GM19395 (cell line): ENCODE results near the gene RFWD3.
"Not testable (repeated sequence)": the region's sequence is repeated elsewhere in the genome, so short reads cannot be mapped to it uniquely, and the experiment has no call there.

Experiments used
- ATAC-seq: cut with Tn5 transposase; IDR thresholded peaks from one replicate; pipeline ENCODE4 v1.9.1; 2021; ENCODE audit warnings: mild to moderate bottlenecking, moderate library complexity; ENCODE audit not compliant: unreplicated experiment

The RFWD3 gene

GRCh38 chr16:74666010-74666421 is 661 bp downstream of the RFWD3 start:
- ATAC-seq, result no peak

- ATAC-seq, result no peak
These were observed 5.6 kb downstream of the RFWD3 start for GRCh38 chr16:74661064-74661463.

GRCh38 chr16:74660383-74660782 is 6.3 kb downstream of the RFWD3 start:
- ATAC-seq, result no peak

GRCh38 chr16:74659041-74659440 is 7.6 kb downstream of the RFWD3 start:
- no peak for ATAC-seq

GRCh38 chr16:74657870-74658642 is 8.6 kb downstream of the RFWD3 start:
- no peak for ATAC-seq

GRCh38 chr16:74654536-74655050 is 12.1 kb downstream of the RFWD3 start:
- ATAC-seq, result no peak

- ATAC-seq, result not testable (repeated sequence)
These were observed 13.8 kb downstream of the RFWD3 start for GRCh38 chr16:74652883-74653282.

- ATAC-seq, result no peak
These were observed 14.4 kb downstream of the RFWD3 start for GRCh38 chr16:74652249-74652648.

- ATAC-seq, result no peak
These were observed 14.8 kb downstream of the RFWD3 start for GRCh38 chr16:74651841-74652240.

GRCh38 chr16:74650966-74651567 is 15.6 kb downstream of the RFWD3 start:
- no peak for ATAC-seq

GRCh38 chr16:74649839-74650504 is 16.7 kb downstream of the RFWD3 start:
- no peak for ATAC-seq

- no peak for ATAC-seq
These were observed 24.7 kb downstream of the RFWD3 start for GRCh38 chr16:74641969-74642368.

GRCh38 chr16:74637742-74638453 is 28.8 kb downstream of the RFWD3 start:
- ATAC-seq, result no peak

GRCh38 chr16:74635303-74635702 is 31.4 kb downstream of the RFWD3 start:
- no peak for ATAC-seq

- no peak for ATAC-seq
These were observed 33.0 kb downstream of the RFWD3 start for GRCh38 chr16:74633686-74634085.

GRCh38 chr16:74627506-74628220 is 39.0 kb downstream of the RFWD3 start:
- no peak for ATAC-seq

GRCh38 chr16:74626741-74627416 is 39.8 kb downstream of the RFWD3 start:
- no peak for ATAC-seq

- ATAC-seq, result no peak
These were observed 41.0 kb downstream of the RFWD3 start for GRCh38 chr16:74625500-74626350.

- no peak for ATAC-seq
These were observed 42.8 kb downstream of the RFWD3 start for GRCh38 chr16:74623839-74624235.
